ENCODE measurements around the gene HIVEP2.

- TF ChIP-seq EZH2 (IDR thresholded peaks at IDR 0.05; ENCODE audit: low read length, unreplicated experiment) (no peak), EZH2phosphoT487 (IDR thresholded peaks at IDR 0.05; ENCODE audit: borderline replicate concordance, low read length) (no peak)
- TF ChIP-seq, protein P1, sequence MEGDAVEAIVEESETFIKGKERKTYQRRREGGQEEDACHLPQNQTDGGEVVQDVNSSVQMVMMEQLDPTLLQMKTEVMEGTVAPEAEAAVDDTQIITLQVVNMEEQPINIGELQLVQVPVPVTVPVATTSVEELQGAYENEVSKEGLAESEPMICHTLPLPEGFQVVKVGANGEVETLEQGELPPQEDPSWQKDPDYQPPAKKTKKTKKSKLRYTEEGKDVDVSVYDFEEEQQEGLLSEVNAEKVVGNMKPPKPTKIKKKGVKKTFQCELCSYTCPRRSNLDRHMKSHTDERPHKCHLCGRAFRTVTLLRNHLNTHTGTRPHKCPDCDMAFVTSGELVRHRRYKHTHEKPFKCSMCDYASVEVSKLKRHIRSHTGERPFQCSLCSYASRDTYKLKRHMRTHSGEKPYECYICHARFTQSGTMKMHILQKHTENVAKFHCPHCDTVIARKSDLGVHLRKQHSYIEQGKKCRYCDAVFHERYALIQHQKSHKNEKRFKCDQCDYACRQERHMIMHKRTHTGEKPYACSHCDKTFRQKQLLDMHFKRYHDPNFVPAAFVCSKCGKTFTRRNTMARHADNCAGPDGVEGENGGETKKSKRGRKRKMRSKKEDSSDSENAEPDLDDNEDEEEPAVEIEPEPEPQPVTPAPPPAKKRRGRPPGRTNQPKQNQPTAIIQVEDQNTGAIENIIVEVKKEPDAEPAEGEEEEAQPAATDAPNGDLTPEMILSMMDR (conservative IDR thresholded peaks at IDR 0.05; ENCODE audit: low read depth, low read length), result no peak
Observed at GRCh38 chr6:142956726-142957125, 11.8 kb upstream of the HIVEP2 start.

Measured in PC-3 (cell line).